KOPT-K1 (cell line): ENCODE results near the gene GSTM2.

Source experiments
- H3K27ac ChIP-seq: fragments of 200-600 bp; sonication (generic); 2 replicates; pipeline ENCODE4 v1.5.1; 2016; ENCODE audit warnings: antibody characterized with exemption, mild to moderate bottlenecking, low read depth, low read length; ENCODE audit not compliant: poor library complexity, severe bottlenecking
- H3K36me3 ChIP-seq: fragments of 200-600 bp; sonication (generic); 2 replicates; pipeline ENCODE4 v1.5.1; 2017; ENCODE audit warnings: antibody characterized with exemption, mild to moderate bottlenecking, low read length, moderate library complexity; ENCODE audit not compliant: insufficient read depth
- H3K9me3 ChIP-seq: fragments of 200-600 bp; sonication (generic); 2 replicates; pipeline ENCODE4 v1.5.1; 2017; ENCODE audit warnings: antibody characterized with exemption, low read length, mild to moderate bottlenecking; ENCODE audit not compliant: insufficient read depth, poor library complexity, severe bottlenecking

GSTM2 gene

DNA sequence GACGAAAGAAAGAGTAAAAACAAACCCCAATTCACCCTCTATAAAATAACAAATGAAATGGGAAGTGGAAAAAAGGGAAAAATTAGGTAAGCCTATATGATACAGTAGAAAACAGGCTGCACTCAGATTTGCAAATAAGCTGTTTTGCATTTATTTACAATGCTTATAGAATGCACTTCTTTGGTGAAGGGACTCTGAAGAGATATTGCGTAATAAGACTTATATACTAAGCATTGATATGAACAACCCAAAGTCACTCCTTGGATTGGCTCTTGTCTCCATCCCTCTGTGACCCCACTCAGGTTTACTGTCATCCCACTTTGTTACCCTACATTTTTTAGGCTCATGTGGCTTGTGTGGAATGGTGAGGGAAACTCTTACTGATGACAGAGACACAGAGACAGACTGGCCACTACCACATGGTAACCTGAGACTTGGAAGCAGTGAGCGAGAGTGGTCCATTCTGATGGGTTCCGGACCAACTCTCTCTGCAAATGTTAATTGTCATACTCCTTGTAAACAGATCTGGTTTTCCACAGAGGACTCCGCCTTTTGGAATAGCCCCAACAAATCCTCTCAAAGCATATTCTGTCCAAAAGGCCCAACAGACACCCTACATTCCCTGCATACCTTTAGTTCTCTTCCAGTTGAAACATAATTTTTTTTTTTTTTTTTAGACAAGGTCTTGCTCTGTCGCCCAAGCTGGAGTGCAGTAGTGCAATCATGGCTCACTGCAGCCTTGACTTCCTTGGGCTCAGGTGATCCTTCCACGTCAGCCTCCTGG is 55.2 kb downstream of the GSTM2 start:
- H3K27ac ChIP-seq = no peak overlapping the region
- H3K9me3 ChIP-seq = peaks cover 3% of the 10 kb centered on the region

More for the DNA sequence above, 55.2 kb downstream of the GSTM2 start:
- H3K36me3 ChIP-seq = no peaks in the 10 kb centered on the region
